ELF-1 (cell line): Measurements from ENCODE around the gene INPP5A.
A peak's percentile ranks its signal among the peaks of the same experiment; 100 is the strongest.
"Not testable (repeated sequence)": the region's sequence is repeated elsewhere in the genome, so short reads cannot be mapped to it uniquely, and the experiment has no call there.

Source experiments
- DNase-seq: peaks from one replicate; pipeline ENCODE4 v3.0.0-alpha.2; 2016; ENCODE audit warnings: low read depth, low spot score

The INPP5A gene

DNA sequence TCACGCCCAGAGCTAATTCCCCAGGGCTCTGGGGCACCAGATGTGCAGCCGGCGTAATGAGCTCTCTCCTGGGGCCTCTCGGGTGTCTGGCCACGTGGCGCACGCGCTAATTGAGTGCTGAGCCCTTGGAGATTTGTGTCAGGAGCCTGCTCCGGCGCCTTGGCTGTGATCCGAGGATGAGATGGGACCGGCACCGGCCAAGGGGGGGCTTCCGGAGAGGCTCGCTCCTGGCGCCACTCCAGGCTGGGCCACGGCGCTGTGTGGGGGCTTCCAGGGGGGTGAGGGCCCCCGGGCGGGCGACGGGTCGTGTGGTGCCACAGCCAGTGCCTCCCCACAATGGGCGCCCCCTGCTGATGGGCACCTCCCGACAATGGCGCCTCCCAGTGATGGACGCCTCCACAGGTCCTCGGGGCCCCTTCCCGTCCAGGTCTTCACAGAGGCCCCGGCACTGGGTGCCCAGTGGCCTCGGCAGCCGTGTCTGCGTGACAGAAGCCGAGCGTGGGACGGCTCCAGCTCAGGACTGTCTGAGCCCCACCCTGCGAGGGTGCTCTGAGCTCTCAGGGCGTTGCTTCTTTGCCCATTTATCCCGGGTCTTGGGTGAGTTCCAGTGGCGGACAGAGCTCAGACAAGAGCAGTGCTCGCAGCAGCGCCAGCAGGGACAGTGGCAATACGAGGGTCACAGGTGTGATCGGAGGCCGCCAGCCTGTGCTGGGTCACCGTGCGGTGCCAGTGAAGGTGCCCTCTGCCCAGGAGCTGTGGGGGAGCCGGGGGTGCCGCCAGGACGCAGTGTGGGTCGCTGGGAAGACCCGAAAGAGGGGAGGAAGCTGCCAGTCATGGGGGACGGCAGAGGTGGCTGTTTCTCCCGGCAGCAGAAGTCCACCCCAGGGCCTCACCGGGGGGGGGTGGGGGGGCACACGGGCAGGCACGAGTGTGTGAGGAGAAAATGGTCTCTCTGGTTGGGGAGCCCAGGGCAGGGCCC, 256.6 kb downstream of the INPP5A start:
- DNase-seq: no peak

DNA sequence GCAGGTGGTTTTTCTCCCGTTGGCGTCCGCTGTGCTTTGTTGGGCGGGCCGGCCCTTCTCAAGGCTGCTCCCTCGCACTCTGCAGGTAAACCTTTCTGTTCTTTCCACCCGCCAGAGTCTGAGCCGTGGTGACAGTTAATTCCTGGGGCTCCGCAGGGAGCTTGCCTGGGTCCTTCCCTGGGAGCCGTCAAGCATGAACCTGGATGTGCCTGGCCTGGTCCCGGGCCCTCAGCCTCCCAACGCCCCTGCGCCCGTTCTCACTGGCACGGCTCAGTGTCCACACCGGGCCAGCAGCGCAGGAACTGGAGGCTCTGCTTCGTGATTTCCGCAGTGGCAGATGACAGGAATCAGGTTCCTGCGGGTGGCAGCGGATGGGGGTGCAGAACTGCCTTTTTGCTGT, 259.3 kb downstream of the INPP5A start:
- DNase-seq: no peak

DNA sequence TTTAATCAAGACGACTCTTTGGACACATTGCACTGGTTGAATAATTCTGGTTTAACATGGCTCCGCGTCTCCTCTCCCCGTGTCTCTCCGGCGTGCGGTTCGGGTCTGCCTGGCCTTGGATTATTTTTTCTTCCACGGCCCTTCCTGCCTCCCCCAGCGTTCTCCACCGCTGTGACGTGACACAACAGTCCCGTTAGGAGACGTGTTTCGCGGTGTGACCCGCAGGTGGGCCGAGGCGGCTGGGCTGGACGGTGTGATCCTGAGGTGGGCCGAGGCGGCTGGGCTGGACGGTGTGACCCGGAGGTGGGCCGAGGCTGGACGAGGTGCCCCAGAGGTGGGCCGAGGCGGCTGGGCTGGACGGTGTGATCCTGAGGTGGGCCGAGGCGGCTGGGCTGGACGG, 260.4 kb downstream of the INPP5A start:
- not testable (repeated sequence) for DNase-seq

DNA sequence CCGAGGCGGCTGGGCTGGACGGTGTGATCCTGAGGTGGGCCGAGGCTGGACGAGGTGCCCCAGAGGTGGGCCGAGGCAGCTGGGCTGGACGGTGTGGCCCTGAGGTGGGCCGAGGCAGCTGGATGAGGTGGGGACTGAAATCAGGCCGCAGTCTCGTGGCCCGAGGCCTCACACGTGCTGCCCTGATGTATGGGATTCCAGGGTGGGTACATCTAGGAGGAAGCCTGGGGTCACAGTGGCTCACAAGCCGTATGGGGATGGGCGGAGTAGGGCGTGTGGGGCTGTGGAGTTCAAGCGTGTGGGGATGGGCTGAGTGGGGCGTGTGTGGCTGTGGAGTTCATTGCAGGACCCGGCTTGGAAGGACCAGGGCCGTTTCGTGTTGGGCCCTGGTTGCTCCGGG, 260.8 kb downstream of the INPP5A start:
- no peak for DNase-seq

DNA sequence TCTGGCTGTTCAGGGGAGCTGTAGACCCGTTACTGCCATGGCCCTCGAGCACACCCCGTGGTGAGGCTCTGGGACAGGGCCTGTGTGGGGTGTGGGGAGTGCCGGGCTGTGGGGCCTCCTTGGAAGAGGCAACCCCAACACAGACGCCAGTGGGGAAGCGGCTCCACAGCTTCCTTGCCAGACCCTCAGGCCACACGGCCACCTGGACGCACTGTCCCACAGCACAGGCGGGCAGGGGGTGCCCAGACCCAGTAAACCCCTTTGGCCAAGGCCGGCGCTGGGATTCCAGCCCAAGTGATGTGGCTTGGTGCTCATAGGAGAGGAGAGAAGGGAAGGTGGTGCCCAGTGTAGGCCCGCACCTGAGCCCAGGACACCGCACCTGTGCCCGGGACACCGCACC, 261.3 kb downstream of the INPP5A start:
- DNase-seq: no peak

DNA sequence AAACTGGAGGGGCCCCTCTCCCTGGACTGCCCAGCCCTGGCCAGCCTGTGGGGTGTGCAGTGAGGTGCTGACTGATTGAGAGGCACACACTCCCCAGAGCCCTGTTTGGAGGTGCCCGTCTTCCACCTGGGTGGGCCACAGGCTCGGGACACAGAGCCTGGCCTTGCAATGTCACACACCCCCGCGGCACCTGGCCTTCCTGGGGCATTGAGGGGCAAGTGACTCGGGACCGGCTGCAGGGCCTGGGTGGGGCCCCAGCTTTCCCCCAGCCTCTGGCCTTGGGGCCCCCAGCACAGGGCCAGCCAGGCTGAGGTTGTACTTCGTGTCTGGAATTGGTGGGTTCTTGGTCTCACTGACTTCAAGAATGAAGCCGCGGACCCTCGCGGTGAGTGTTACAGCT, 262.3 kb downstream of the INPP5A start:
- DNase-seq: no peak

DNA sequence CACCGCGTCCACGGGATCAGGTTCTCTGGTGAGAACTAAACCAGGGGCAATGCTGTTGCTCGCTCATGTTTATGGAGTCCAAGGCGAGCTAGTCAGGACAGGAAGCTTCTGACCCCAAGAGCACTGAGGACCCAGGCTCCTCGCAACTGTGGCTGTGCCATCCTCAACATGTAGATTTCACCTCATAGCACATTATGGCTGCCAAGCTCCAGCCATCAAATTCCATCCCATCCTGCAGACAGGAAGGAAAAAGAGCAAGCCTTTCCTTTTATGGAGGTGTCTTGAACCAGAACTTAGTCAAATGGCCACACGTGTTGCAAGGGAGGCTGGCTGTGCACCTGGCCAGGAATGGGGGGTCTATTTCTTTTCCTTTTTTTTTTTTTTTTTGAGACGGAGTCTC, 264.5 kb downstream of the INPP5A start:
- no peak for DNase-seq

DNA sequence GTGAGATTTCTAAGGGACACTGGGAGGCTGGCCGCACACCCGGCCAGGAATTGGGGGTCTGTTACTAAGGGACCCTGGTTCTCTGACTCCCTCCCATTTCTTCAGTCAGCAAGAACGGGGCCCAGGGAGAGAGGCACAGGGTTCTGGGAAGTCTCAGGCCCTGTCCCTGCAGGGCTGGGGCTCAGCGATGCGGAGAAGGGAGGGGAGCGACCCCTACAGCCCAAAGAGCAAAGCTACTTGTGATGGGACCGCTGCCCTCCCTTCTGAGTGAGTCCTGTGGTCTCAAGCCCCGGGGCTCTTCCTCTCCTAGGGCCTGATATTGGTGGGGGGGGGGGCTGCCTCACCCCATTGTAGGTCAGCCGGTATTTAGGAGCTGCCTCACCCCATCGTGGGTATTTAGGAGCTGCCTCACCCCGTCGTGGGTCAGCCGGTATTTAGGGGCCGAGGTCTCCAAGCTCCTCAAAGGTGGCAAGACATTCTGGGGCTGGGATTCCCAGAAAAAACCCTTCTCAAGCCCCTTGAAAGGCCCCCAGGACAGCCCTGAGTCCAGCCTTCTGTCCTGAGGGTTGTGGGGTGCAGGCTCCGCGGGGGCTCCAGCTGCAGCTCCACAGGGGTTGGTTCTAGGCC, 265.2 kb downstream of the INPP5A start:
- DNase-seq: peak; percentile 43

DNA sequence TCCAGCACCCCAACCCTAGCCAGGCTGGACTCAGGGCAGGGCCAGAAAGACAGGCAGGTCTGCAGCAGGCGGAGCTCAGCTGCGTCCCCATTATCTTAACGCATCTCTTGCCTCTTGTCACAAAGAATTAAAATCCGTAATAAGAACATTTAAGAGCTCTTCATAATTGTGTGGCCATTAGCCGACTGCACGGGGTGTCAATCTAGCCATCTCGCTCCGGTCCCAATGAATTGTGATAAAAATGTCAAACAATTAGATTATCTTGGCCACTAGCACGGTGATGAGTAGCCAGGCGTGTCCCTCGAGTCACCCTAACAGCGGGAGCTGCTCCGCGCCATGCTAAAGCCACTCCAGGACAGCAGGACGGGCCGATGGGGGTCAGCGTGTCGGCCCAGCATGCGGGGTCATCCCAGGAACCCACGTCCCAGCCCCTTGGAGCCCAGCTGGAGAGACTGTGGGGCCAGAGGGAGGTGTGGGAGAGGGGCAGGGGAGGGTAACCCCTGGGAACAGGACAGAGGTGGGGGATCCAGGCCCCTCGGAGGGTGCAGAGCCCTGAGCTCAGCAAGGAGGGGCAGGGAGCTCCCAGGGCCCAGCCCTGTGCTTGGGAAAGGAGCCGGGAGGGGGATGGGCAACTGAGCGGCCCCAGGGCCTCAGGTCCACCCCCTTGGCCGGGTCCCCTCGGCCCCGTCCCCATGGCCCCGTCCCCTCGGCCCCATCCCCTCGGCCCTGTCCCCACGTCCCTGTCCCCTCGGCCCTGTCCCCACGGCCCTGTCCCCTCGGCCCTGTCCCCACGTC, 266.0 kb downstream of the INPP5A start:
- DNase-seq: no peak

DNA sequence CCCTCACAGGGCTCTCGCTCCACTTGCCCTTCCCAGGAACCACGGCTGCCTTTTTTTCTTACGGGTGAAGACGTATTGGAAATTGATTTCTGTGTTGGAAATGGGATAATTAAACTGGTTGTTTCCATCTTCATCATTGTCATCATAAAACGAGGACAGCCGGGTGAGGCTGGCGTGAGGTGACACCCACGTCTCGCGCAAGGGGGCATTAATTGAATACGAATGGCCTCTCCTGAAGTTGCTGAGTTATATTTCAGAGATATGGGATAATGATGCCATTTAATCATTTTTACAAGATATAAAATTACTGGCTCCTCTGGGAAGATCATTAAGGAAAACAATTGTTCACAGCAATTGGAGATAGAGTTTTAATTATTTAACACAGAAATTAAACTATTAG, 266.7 kb downstream of the INPP5A start:
- DNase-seq: no peak

DNA sequence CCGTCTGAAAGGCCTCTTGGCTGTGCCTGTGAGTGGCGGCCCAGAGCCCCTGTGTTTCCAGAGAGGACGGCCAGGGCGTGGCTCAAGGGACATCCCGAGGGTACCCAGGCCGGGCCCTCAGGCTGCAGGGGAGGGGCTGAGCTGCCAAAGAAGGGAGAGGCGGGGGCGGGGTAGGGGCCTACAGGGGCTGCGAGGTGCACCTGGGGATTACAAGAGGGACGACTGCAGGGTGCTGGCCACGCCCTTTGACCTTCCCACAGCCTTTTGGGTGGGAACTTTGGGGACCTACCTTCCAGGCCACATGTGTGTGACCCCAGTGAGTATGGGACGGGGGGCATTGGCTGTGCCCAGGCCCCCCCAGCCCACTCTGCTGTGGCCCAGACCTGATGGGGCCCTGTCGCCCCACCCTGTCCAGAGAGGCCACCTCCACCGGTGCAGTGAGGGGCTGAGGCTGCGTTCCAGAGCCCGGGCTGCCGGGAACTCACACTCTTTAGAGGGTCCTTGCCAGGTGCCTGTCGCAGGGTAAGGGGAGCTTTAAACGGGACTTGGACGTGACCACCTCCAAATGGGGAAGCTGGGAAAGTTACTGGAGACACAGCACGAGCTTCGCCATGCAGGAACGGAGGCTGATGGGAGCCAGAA, 267.3 kb downstream of the INPP5A start:
- no peak for DNase-seq

DNA sequence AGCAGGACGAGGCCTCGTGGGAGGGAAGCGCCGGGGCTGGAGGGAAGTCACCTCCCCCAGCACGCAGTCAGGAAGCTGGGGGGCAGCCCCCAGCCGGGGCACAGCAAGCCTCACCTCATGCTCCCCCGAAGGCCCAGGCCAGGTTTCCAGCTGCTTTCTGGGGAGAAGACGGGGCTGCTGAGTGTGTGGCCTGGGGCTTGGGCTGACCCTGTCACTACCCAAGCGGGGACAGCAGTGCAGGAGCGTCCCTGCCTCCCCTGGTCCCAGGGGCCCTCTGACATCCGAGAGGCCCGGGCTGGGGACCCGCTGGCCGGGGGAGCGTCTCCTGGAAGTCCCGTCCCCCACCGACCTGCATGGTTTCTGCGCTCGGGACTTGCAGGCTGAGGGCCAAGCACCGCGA, 268.0 kb downstream of the INPP5A start:
- no peak for DNase-seq

DNA sequence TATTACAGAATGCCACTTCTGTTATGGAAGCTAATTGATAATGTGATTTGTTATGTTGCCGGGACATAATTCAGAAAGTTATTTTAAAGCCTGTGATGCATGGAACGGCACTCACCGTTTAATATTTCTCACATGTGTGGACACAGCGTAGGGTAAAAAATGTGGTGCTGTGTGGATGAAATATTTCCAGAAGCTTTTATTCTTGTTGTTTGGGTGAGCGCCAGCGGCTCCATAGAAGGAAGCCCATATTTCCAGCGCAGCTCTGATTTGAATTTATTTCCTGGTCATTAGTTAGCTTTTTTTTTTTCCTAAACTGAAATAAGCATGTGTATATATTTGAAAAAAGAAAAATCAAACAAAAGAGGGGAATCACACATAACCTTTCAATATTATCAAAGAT, 268.5 kb downstream of the INPP5A start:
- DNase-seq: no peak

DNA sequence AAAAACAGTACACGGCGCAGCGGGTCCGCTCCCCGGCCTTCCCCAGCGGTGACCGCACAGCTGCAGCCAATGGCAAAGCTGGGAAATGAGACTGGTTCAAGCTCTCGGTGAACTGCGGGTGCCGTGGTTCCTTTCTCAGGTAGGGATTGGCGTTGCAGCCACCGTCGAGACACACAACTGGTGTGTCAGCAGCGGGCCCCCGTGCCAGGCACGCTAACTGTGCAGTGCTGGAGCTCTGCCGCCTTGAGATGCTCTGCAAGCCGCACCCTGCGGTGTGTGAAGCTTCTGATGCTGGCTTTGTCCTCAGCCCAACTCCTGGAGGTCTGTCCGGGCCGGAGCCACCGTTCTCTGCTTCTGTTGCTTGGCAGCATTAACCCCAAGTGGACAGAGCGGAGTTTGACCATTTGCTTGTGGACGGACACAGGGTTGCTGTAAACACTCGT, 269.0 kb downstream of the INPP5A start:
- DNase-seq: no peak

DNA sequence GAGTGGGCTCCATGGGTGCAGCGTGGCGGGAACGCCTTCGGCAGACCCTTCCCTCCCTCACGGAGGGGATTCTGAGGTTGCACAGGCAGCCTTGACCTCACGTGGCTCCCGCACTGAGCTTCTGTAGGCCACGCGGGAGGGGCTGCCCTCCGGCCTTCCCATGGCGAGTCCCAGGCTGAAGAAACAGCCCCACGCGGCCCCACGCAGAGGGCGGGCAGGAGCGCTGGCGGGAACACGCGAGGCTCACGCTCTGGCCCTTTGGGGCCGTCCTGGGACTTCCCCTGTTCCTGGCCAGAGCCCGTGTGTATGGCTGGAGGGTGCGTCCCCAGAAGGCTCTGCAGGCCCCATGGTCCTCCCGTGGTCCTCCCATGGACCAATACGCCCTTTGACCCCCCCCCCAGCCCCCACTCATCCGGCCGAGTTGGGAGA, 270.0 kb downstream of the INPP5A start:
- no peak for DNase-seq

DNA sequence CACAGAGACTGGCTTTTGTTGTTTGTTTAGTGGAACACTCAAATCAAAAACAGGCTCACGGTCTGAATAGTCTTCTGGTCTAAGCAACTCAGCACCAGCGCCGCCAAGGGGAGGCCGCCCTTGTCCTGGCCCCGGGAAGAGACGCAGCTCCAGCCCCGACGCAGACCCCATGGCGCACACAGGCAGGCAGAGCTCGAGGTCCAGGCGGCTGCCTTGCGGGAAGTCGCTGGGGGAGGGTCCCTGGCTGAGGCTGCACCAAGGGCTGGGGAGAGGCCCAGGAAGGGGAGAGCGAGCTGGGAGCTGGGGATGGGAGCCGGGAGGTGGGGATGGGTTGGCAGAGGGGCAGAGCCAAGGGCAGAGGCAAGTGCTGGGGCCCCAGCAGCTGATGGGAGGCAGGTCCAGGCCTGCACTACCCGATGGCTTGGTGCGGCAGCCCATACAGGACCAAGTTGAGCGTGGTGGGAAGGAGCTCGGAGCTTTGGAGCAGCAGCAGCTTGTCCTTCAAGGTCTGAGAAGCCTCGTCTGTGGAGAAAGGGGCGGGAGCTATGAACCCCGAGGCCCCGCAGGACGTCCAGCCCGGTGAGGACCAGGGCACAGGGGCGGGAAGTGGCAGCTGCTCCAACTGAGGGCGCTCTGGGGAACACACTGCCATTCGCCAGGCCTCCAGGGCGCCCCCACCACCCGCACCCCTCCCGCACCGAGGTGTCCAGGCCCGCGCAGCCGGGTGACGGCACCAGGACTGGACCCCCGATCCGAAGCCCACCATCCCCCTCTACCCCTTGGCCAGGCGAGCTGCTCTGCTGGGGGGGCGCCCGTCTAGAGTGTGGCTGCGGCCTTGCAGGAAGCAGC, 271.0 kb downstream of the INPP5A start:
- DNase-seq: no peak

DNA sequence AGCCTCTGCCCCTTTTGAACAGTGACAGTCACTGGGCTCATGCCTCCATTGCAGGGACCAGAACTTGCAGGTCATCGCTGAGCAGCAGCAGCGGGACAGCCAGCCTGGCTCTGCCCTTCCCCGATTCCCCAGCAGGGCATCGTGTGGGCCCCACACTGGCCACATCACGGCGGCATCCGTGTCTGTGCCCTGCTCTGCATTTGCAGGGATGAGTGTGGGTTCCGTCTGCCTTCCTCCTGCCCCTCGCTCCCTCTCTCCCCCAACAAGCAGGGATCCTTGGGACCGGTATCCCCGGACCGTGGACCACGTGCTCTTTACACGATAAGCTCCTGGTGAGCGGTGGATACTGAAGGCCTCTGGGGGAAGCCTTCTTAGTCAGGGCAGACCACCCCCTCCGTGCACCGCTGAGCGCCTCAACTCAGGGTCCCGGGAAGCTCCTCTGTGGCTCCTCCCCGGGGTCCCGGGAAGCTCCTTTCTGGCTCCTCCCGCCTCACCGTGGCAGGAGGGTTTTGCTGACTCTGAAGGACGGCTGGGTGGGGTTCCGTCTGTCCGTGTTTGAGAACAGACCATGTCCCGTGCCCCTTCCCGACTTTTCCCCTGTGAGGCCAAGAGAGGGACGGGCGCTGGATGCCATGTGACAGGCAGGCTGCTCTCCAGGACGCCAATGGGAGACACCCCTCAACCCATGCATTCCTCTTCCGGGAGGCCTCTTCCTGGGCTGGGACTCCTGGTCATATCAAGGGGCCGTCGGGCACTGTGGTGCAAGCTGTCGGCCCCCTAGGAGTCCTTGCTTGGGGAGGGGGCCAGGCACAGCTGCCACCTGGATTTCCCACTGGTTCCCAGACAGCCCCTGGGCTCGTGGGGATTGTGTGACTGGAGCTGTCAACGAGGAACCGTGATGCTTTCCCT, 271.9 kb downstream of the INPP5A start:
- DNase-seq: no peak

DNA sequence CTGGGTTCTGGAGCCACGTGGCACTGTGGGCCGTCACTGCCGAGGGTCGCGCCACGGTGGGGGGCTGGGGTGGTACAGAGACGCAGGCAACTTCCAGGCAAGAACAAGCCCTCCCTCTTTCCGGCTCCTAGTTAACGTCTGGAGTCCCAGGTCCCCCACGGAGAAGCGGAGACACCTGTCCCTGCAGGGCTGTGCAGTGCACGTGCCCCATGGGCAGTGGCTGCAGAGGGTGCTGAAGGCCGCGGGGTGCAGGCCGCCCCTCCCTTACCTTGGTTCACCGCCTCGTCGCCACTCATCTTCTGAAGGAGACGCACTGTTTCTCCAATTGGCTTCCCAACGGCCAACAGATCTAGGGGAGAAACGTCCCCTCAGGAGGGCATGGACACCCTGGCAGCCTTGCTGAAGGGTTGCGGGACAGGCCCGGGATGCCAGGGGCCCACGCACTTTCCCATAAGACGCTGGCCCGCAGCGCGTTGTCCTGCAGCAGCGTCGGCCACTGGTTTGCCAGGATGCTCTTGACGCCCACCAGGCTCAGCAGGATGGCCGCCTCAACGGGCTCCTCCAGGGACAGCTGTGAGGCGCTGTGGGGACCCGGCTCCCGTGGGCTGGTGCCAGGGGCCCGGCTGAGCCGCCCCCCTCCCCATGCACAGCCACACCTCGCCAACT, 272.7 kb downstream of the INPP5A start:
- no peak for DNase-seq
